ENCODE data around the gene MVK. TPM values are rescaled to one million over a fixed set of nuclear protein-coding genes. Genes with fewer than 3 reads are reported as not detected.

MVK gene
- total RNA-seq, 1 experiment from 2014 or later, result 19.2 TPM

GRCh38 chr12:109608270-109608669, 34.7 kb downstream of the MVK start:
- Histone ChIP-seq H4K8ac (replicated peaks; ENCODE audit: insufficient read length, low read depth, low read length) (no peak overlapping the region), H3K23me2 (ENCODE audit: insufficient read length, low read depth, low read length, poor library complexity, severe bottlenecking) (no peaks in the 10 kb centered on the region), H3K23ac (ENCODE audit: insufficient read length, low read depth, low read length) (no peak overlapping the region), H4K20me1 (ENCODE audit: control insufficient read depth, insufficient read depth, insufficient read length) (no peaks in the 10 kb centered on the region), H3K4me2 (ENCODE audit: insufficient read depth, insufficient read length, low read length) (no peak overlapping the region), H3K27me3 (ENCODE audit: insufficient read depth, low read length) (no peaks in the 10 kb centered on the region), H2BK20ac (ENCODE audit: low read depth, low read length, poor library complexity, severe bottlenecking) (no peak overlapping the region), H3K27ac (ENCODE audit: insufficient read length, low read depth, low read length) (no peak overlapping the region), H4K91ac (ENCODE audit: insufficient read length, low read depth, low read length) (no peak overlapping the region), H2BK120ac (ENCODE audit: low read depth, low read length, poor library complexity, severe bottlenecking) (no peak overlapping the region), H3K14ac (ENCODE audit: insufficient read depth, low read length) (no peak overlapping the region), H2AFZ (ENCODE audit: low read length) (no peak overlapping the region), H3K79me1 (ENCODE audit: insufficient read depth, low read depth, low read length, poor library complexity, severe bottlenecking) (no peaks in the 10 kb centered on the region), H3T11ph (ENCODE audit: low read length) (no peak overlapping the region), H2AK5ac (ENCODE audit: insufficient read length, low read length) (no peak overlapping the region), H3K9ac (ENCODE audit: extremely low read depth, insufficient read length, low read length) (no peak overlapping the region), H3K18ac (ENCODE audit: insufficient read length, low read depth, low read length) (no peak overlapping the region), H3K56ac (ENCODE audit: insufficient read length, low read depth, low read length) (no peak overlapping the region), H3K4me1 (ENCODE audit: insufficient read depth, low read length) (no peaks in the 10 kb centered on the region), H2BK5ac (ENCODE audit: insufficient read length, low read length) (no peak overlapping the region), H2BK15ac (ENCODE audit: low read depth, low read length) (no peak overlapping the region), H3K4ac (ENCODE audit: low read depth, low read length) (no peak overlapping the region), H4K5ac (ENCODE audit: insufficient read length, low read depth, low read length) (no peak overlapping the region), H3K79me2 (ENCODE audit: insufficient read depth, low read length) (no peaks in the 10 kb centered on the region), H3K9me3 (ENCODE audit: control insufficient read depth, low read depth, low read length) (no peaks in the 10 kb centered on the region), H2BK12ac (ENCODE audit: insufficient read length, low read depth, low read length) (no peak overlapping the region)
- no peak overlapping the region for H3K4me3 Mint-ChIP-seq
- no CpG with 5 or more reads among the region's 4 CpGs for WGBS (ENCODE audit: extremely low coverage, insufficient read length, low lambda C conversion rate)
- H3K27me3 Mint-ChIP-seq (ENCODE audit: low read depth), result peaks cover 2% of the 10 kb centered on the region
- H3K4me1 Mint-ChIP-seq, result peaks cover 3 to 22% of the 10 kb centered on the region in 2 experiments
- H3K27ac Mint-ChIP-seq, result no peak overlapping the region
- no peaks in the 10 kb centered on the region for H3K9me3 Mint-ChIP-seq
- no peak for DNase-seq
- no peaks in the 10 kb centered on the region; a peak in 1 of 7 replicates for H3K36me3 Mint-ChIP-seq (ENCODE audit: insufficient read depth in 1 of 3, low read depth in 3 of 3)
- no peak for TF ChIP-seq CTCF (conservative IDR thresholded peaks at IDR 0.05)

Data from H9 (cell line).